ENCODE results near the gene AUNIP. TPM values are rescaled to one million over a fixed set of nuclear protein-coding genes. Genes with fewer than 3 reads are reported as not detected.
A peak's percentile ranks its signal among the peaks of the same experiment; 100 is the strongest.

AUNIP gene
- total and polyA plus RNA-seq, 2 of the 8 experiments (the other 6 are each of a cell fraction or from before 2014, with no cell fraction given): 18.6 to 23.2 TPM

DNA sequence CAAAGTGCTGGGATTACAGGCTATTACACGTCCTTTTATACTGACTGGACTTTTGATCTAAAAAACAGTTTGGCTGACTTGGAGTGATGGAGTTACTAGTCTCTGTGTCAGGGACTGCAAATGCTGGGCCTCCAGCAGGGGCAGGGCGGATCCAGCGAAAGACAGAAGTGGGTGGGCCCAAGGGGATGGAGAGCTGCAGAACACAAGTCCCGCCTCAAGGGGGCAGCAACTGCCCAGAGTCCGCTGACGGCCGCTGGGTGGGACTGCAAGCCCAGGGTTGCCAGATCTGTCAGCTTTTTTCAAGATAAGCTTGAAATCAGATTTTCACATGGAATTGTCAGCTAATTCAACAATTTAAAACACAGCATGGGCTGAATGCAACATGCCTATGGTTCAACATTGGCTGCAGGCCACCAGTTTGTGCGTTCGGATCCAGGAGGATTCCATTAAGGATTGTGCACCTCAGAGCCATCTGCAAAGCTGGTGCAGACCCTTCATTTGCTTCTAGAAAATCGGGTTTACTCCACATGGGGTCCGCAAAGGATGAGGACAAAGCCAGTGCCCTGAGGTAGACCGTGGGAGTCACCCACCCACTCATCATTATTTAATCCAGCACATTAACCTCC lies 36.2 kb upstream of the AUNIP start:
- no peaks in the 10 kb centered on the region for H3K23me2 ChIP-seq (ENCODE audit: low read depth, low read length)
- no peak overlapping the region for H3K23ac ChIP-seq (ENCODE audit: insufficient read length)
- H2AFZ ChIP-seq (ENCODE audit: low read length): no peak overlapping the region
- H3K79me1 ChIP-seq (ENCODE audit: low read depth, low read length): 0 out of 2 replicates have a peak, but pooled peaks cover 3% of the 10 kb centered on the region
- H3K4me2 ChIP-seq (ENCODE audit: insufficient read depth in 1 of 2, low read depth in 2 of 2, low read length in 2 of 2): no peak overlapping the region
- H3K4me3 ChIP-seq (ENCODE audit: extremely low read depth in 1 of 4, insufficient read depth in 2 of 4, low read depth in 3 of 4, low read length in 4 of 4): no peak overlapping the region
- no peak overlapping the region for H3K14ac ChIP-seq (ENCODE audit: insufficient read length)
- H3K56ac ChIP-seq (replicated peaks; ENCODE audit: insufficient read length, low read depth, low read length): no peak overlapping the region
- no peak overlapping the region for H2AK5ac ChIP-seq (ENCODE audit: low read depth, low read length)
- H2BK12ac ChIP-seq (ENCODE audit: low read depth, low read length): no peak overlapping the region
- H2BK15ac ChIP-seq (ENCODE audit: low read length): 0 out of 2 replicates have a peak overlapping the region, but pooled peaks have one; percentile 95
- no peak overlapping the region for H4K5ac ChIP-seq (ENCODE audit: insufficient read length, low read depth, low read length)
- peaks cover 9 to 25% (median 19%) of the 10 kb centered on the region in 4 experiments; a peak in 7 of 8 replicates for H3K36me3 ChIP-seq (ENCODE audit: control insufficient read depth in 2 of 4, insufficient read depth in 4 of 4, low read length in 3 of 4)
- H4K20me1 ChIP-seq (replicated peaks in 1 of 2; ENCODE audit: control insufficient read depth in 1 of 2, insufficient read depth in 2 of 2, low read length in 2 of 2): peaks cover 0 to 17% of the 10 kb centered on the region in 2 experiments
- no peak overlapping the region for H2BK5ac ChIP-seq (ENCODE audit: low read depth, low read length)
- no peak overlapping the region for H3K9ac ChIP-seq (replicated peaks in 1 of 4; ENCODE audit: extremely low read depth in 1 of 4, low read depth in 3 of 4, low read length in 3 of 4)
- POLR2A ChIA-PET (ENCODE audit: partially characterized antibody): interaction anchor here (0.6 to 5.3 kb wide), 19 partner anchors 11 to 1052 kb away, joined by 3 to 51 read pairs (median 5); partner anchors contain the start of genes AUNIP, EXTL1, PAFAH2 and PAQR7
- no peaks in the 10 kb centered on the region for H3K27me3 ChIP-seq (replicated peaks in 1 of 4; ENCODE audit: control insufficient read depth in 3 of 4, extremely low read depth in 1 of 4, insufficient read depth in 3 of 4, low read length in 3 of 4)
- H3K4me1 ChIP-seq (replicated peaks in 1 of 4; ENCODE audit: control insufficient read depth in 3 of 4, insufficient read depth in 4 of 4, low read length in 3 of 4): peaks cover 0 to 16% (median 9%) of the 10 kb centered on the region in 4 experiments; a peak in 6 of 7 replicates
- no peak overlapping the region for H2BK120ac ChIP-seq (replicated peaks; ENCODE audit: low read depth, low read length)
- H3K79me2 ChIP-seq (ENCODE audit: control insufficient read depth in 1 of 2, insufficient read depth in 2 of 2, low read length in 2 of 2): no peaks in the 10 kb centered on the region
- H4K91ac ChIP-seq (replicated peaks; ENCODE audit: insufficient read length, low read length): no peak overlapping the region
- H4K8ac ChIP-seq (ENCODE audit: extremely low read depth, insufficient read depth, low read length): no peak overlapping the region; the same call in none of the 2 replicates
- H3K4ac ChIP-seq (replicated peaks; ENCODE audit: insufficient read length, low read depth, low read length): no peak overlapping the region
- H2BK20ac ChIP-seq (ENCODE audit: low read length): 0 out of 2 replicates have a peak overlapping the region, but pooled peaks have one; percentile 43
- H3K18ac ChIP-seq (ENCODE audit: extremely low read depth, low read length): no peak overlapping the region
- FAIRE-seq: peak; percentile 96
- H3K27ac ChIP-seq (ENCODE audit: low read depth, low read length): no peak overlapping the region
- H3K9me3 ChIP-seq (ENCODE audit: insufficient read depth in 2 of 2, low read depth in 1 of 2, low read length in 1 of 2): no peaks in the 10 kb centered on the region
- DNase-seq (ENCODE audit: low read depth in 1 of 2, low spot score in 2 of 2): peak; percentile 79 to 96
- CTCF ChIA-PET (ENCODE audit: partially characterized antibody): interaction anchor here (0.6 to 16.4 kb wide), 61 partner anchors 9 to 171 kb away, joined by 3 to 330 read pairs (median 7); partner anchors contain the start of genes EXTL1, PAFAH2, PAQR7 and SLC30A2
- WGBS, 2 experiments (ENCODE audit: extremely low coverage in 1 of 2, insufficient coverage in 1 of 2, insufficient read length in 1 of 2, insufficient replicate concordance in 2 of 2, low coverage in 1 of 2, low lambda C conversion rate in 2 of 2, missing lambda C conversion rate in 1 of 2): 25% methylated on average over 12 of the region's 12 CpGs; no CpG with 5 or more reads in 1 of the 2 experiments
- TF ChIP-seq CREB1 (IDR thresholded peaks at IDR 0.05): no peak
- no peak for TF ChIP-seq HDAC6 (IDR thresholded peaks at IDR 0.05; ENCODE audit: low read depth, low read length)
- no peak for TF ChIP-seq CHD1 (IDR thresholded peaks at IDR 0.05; ENCODE audit: low read depth, low read length)
- TF ChIP-seq CEBPB (IDR thresholded peaks at IDR 0.05; ENCODE audit: low read depth, low read length): peak; percentile 42; the same call in 1 of the 2 replicates
- no peak for TF ChIP-seq KDM4A (IDR thresholded peaks at IDR 0.05; ENCODE audit: low read depth, low read length, severe bottlenecking)
- no peak for TF ChIP-seq EP300 (IDR thresholded peaks at IDR 0.05; ENCODE audit: borderline replicate concordance in 1 of 2, low read depth in 2 of 2, low read length in 2 of 2)
- peak; percentile 33; the same call in 1 of the 2 replicates for TF ChIP-seq YY1 (IDR thresholded peaks at IDR 0.05; ENCODE audit: low read depth, low read length)
- TF ChIP-seq KDM5A (IDR thresholded peaks at IDR 0.05; ENCODE audit: low read length): no peak
- TF ChIP-seq SP1 (IDR thresholded peaks at IDR 0.05; ENCODE audit: low read depth, low read length): peak; percentile 42; the same call in 1 of the 2 replicates
- no peak for TF ChIP-seq SIX5 (IDR thresholded peaks at IDR 0.05; ENCODE audit: low read depth, low read length)

Data from H1 (cell line).